Astrocyte of the hippocampus (primary cell): ENCODE measurements around the gene MYH11.
"Not testable (repeated sequence)": the region's sequence is repeated elsewhere in the genome, so short reads cannot be mapped to it uniquely, and the experiment has no call there.

Experiments used
- DNase-seq: peaks from one replicate; pipeline ENCODE4 v3.0.0; 2011; ENCODE audit warnings: low read depth, low spot score

Gene MYH11

GRCh38 chr16:15876503-15876902, 19.7 kb upstream of the MYH11 start:
- DNase-seq, result peak; percentile 34

DNA sequence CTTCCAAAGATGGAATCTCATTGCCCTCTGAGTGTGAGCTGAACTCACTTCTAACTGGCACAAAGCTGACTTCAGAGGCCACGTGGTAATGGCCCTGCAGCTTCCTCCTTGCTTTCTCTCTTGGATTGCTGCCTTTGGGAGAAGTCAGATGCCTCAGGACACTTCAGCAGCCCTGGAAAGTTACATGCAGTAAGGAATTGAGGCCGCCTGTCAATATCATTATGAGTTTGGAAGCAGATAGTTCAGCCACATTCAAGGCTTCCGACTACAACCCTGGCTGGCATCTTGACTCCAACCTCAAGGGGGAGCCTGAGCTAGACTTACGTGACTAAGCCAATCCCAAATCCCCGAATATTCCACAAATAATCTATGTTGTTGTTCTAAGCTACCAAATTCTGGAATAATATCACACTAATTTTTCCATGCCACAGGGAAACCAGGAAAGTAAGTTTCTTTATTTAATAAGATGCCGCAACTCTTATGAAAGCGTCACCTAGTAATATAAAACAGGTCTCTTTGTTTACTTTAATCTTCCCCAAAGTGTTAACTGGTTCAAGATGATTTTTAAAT, 18.0 kb upstream of the MYH11 start:
- DNase-seq, result peak; percentile 82

DNA sequence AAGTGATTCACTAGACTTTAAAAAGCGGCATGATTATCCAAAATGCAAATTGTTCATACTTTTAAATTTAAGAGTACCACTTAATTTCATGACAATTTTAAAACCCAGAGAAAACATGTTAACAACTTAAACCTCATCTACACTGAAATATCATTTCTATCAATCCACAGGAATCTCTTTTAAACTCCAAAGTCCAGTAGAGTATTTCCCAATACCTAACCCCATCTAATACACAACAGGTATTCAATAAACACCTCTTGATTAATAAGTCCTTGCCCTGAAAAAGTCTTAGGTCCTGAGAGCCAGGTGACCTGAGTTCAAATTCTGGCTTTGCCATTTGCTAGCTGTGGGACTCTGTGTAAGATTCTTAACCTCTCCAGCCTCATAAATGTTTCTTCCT, 16.9 kb upstream of the MYH11 start:
- DNase-seq, result no peak

DNA sequence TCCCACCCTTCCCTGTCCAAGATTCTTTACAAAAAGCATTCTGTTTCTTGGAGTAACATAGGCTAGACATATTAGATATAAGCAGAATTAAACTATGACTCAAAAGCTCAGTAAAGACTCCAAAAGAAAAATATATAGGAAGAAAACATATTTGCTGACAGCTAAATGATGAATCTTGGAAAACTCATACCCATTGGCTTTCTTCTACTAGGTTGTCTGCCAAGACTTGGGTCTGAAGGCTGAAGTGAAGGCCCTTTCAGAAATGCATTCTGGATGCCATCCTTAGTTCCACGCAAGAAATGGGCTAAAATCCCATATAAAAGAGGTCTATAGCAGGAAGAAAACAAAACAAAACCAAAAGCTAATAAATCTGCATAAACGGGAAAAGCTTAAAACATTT, 16.5 kb upstream of the MYH11 start:
- no peak for DNase-seq

GRCh38 chr16:15870011-15870410, 13.2 kb upstream of the MYH11 start:
- no peak for DNase-seq

DNA sequence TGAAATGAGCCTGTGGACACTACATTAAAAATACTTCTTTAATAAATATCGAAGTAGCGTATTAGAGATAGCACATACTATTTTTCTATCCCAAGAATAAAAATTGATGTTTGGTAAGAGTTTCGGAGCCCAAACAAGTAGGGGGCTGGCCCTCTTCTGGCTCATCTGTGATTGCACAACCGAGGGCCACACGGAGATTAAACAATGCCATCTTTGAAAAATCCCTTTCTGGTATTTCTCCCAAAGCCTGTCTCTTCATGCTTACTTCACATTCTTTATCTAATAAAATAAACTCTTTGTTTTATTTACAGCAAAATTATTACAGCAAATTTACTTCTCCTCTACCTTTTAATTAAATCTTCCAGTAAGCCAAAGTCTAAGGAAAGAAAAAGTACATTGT, 9.6 kb upstream of the MYH11 start:
- no peak for DNase-seq

- peak; percentile 38 for DNase-seq
These were observed 8.9 kb upstream of the MYH11 start for GRCh38 chr16:15865742-15866141.

DNA sequence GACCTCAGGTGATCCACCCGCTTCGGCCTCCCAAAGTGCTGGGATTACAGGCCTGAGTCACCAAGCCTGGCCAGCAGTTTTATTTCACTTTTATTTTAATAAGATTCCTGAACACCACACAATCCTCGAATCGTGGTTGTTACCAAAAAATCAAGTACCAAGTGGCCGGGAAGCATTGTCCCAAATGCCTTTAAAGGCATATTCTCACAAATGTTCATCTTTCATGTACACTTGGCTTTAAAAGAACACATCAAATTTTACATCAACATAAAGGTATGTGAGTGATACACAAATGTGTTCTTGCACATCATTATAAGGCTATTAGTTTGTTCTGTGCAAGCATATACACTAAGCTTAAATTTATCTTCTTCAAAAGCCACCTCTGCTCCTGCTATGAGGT, 8.1 kb upstream of the MYH11 start:
- DNase-seq, result no peak

GRCh38 chr16:15861996-15862395, 5.2 kb upstream of the MYH11 start:
- no peak for DNase-seq

DNA sequence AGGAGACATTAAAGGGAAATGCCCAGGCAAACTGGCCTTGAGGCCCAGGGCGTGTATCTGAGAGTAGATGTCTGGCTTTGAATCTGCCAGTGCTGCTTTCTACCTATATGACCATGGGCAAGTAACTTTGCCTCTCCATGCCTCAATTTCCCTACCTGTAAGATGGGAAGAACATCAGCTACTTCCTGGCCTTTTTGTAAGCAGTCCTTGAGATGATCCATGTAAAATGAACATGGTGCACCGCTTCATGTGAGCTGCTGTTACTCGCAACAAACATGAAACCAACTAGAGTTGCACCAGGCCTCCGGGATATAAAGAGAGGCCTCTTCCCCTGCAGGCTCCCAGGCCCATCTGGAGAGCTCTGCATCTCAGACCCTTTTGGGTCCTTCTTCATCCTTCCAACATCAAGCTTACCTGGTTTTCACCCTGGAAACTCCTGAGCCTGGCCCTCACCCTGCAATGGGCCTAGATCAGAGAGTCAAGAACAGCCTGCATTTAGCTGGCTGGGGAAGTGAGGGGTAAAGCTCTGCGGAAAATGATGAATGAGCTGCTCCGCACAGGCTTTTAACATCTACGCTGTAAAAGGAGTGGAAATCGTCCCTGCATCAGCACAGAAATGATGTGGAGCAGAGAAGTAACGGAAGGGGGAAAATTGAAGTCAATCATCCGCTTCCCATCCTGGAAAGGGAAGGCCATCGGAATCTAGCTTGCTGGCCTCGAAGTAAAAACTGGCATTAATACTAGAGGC, 2.3 kb upstream of the MYH11 start:
- no peak for DNase-seq

DNA sequence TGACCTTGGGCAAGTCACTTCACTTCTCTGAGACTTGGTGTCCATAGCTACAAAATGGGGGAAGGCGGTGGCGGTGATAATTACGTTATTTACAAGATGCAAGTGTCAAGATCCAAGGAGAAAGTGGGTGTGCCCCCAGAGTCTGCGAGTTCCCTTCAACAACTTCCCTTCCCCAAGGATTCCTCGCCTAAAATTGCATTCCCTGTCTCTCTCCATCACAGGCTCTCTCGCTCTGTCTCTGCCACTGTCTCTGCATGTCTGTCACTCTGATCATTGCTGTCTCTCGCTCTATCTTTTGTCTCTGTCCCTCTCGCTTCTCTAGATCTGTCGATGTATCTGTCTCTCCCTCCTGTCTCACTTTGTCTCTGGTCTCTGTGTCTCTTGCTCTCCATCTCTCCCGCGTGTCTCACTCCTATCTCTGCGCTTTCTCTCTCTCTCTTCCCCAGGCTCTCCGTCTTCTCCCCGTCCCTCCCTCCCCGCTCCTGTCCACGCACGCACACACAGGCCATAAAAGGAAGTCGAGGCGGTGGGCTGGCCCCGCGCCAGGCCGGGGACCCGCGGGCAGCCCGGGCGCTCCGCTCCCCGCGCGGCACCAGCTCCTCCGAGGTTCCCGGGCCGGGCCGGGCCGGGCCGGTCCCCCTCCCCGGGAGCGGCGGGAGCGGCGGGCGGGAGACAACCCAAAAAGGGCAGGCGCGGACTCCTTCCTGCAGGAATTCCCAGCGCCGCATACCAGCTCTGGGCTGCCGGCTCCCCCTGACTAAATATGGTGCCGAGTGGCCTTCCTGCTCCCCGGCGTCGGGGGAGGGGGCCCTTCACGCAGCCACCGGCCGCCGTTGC, 1.1 kb upstream of the MYH11 start:
- DNase-seq, result peak; percentile 81

DNA sequence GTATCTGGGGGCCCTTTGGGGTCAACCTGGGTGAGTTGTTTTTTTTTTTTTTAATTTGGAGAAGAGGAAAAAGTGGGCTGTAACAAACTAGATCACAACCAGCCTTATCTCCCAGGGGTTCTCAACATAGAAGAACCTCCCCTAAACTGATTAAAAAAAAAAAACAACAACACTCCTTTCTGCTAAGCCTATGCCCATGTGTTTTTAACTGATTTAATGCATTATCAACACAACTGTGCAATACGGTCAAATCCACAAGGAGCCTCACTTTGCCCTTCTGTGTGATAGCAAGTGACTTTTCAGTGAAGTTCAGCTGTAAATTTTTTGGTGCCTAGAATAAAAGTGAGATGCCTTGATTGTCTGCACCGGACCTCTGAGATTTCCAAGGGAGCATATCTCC, 646 bp downstream of the MYH11 start:
- no peak for DNase-seq

DNA sequence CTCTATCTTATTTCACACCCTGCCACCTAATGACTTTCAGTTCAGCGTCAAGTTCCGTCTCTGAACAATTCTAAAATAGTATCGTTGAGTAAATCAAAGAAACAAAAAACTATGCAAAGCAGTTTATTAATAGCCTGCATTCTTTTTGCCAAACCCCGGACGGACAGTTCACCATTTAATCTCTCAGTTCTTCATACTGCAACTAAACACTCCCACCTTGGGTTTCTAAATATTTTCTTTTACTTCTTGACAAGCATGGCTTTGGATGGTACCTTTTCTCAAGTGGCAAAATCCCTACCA, 1.2 kb downstream of the MYH11 start:
- DNase-seq, result no peak

- DNase-seq, result no peak
These were observed 1.7 kb downstream of the MYH11 start for GRCh38 chr16:15854906-15855703.

GRCh38 chr16:15854061-15854460, 2.8 kb downstream of the MYH11 start:
- DNase-seq, result no peak

DNA sequence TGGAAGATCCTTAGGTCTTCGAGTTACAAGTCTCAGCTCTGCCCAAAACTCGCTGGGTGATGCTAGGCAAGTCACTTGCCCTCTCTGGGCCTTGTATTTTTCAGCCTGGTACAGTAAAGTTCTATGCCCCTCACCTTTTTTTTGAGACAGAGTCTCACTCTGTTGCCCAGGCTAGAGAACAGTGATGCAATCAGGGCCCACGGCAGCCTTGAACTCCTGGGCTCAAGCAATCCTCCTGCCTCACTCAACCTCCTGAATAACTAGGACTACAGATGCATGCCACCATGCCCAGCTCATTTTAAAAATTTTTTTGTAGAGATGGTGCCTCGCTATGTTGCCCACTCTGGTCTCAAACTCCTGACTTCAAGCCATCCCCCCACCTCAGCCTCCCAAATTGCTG, 3.8 kb downstream of the MYH11 start:
- DNase-seq, result no peak

- not testable (repeated sequence) for DNase-seq
These were observed 6.3 kb downstream of the MYH11 start for GRCh38 chr16:15850555-15850954.

DNA sequence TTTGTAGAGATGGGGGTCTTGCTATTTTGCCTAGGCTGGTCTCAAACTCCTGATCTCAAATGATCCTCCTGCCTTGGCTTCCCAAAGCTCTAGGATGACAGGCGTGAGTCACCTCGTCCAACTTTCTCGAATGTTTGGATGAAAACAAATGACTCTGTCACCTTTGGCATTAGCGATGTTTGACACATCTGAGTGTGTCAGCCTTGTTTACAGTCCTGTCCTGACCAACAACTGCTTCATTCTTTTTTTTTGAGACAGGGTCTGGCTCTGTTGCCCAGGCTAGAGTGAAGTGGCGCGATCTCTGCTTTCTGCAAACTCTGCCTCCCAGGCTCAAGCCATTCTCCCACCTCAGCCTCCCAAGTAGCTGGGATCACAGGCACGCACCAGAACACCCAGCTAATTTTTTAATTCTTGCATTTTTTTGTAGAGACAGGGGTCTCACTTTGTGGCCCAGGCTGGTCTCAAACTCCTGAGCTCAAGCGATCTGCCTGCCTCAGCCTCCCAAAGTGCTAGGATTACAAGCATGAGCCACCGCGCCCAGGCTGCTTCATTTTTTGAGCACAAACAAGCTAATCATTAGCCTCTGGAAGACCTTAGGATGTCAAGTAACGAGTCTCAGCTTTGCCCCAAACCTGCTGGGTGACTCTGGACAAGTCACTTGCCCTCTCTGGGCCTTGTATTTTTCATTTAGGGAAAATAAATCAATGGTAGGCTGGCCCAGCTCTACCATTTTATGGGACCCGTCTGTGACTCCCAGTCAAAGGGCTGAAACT, 7.4 kb downstream of the MYH11 start:
- DNase-seq, result no peak

DNA sequence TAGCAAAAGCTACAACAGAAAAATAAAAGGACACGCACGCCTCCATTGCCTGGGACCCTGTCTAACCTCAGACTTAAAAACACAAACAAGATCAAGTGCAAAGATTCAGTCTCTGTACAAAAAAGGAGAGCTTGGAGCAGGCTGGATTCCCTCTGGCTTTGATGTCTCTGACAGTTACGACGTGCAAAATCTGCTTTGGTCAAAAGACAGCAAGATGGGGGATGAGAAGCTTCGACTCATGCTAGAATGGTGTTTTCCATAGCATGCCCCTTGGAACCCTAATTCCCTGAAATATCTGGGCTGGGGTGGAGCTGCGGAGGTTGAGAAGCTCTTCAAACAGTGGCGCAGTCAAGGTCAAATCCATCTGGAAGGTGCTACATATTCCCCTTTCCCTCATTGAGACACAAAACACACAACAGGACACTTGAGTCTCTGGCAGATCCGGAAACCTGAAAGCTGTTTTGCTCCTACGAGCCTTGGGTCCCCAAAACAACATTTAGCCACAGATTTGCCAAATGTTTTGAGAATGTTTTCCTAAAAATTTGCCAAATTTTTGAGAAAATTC, 9.1 kb downstream of the MYH11 start:
- DNase-seq, result no peak

- DNase-seq, result no peak
These were observed 10.3 kb downstream of the MYH11 start for GRCh38 chr16:15846510-15846909.

GRCh38 chr16:15843635-15844279, 13.1 kb downstream of the MYH11 start:
- no peak for DNase-seq
